A549 (cell line): Measurements from ENCODE around the gene NUAK2. TPM values are rescaled to one million over a fixed set of nuclear protein-coding genes. Genes with fewer than 3 reads are reported as not detected.

ENCODE experiments used
- ATAC-seq, 2 experiments: fragments of 200-7000 bp in 1 of 2; fragments of >200 bp in 1 of 2; cut with Nextera tagmentation in 1 of 2; cut with Tn5 transposase in 1 of 2; 3 replicates each; pipeline versions ENCODE4 v1.8.0 to v1.9.1; 2018 to 2020; ENCODE audit warnings: mild to moderate bottlenecking in 1 of 2, moderate library complexity in 1 of 2
- CTCF ChIA-PET: fragments of 300-600 bp; sonication (Branson Sonifier 250); formaldehyde crosslinking; extraction: SDS; loops from one replicate; lab custom pipeline; 2021; ENCODE audit warnings: antibody characterized with exemption, inconsistent platforms; lab: Yijun Ruan, JAX
- POLR2A ChIA-PET: fragments of 350-600 bp; formaldehyde crosslinking; extraction: SDS; loops from one replicate; lab custom pipeline; 2021; ENCODE audit warnings: antibody characterized with exemption, inconsistent platforms; lab: Yijun Ruan, JAX
- DNase-seq, 2 experiments: peaks; one replicate each; pipeline versions ENCODE4 v3.0.0 to v3.0.0-alpha.2; 2011 to 2016; ENCODE audit warnings: low read depth in 1 of 2, low spot score in 1 of 2
- FAIRE-seq: peaks from 2 replicates; lab custom pipeline; 2011; peaks lifted over from hg19 to GRCh38; lab: Jason Lieb, UNC
- H3K27ac ChIP-seq, 2 experiments: fragments of >200 bp; sonication (Bioruptor Twin); formaldehyde crosslinking; 3 replicates each; pipeline ENCODE4 v1.5.1; 2016 to 2017
- H3K4me1 ChIP-seq: fragments of >200 bp; sonication (Bioruptor Twin); formaldehyde crosslinking; 3 replicates; pipeline ENCODE4 v1.6.1; 2016
- H3K4me2 ChIP-seq: fragments of >200 bp; sonication (Bioruptor Twin); formaldehyde crosslinking; 3 replicates; pipeline ENCODE4 v1.6.1; 2016
- H3K4me3 ChIP-seq: fragments of >200 bp; sonication (Bioruptor Twin); formaldehyde crosslinking; 3 replicates; pipeline ENCODE4 v1.5.1; 2016
- H3K9me3 ChIP-seq: fragments of >200 bp; sonication (Bioruptor Twin); formaldehyde crosslinking; 3 replicates; pipeline ENCODE4 v1.6.1; 2016
- CBX2 ChIP-seq: fragments of 200-600 bp; sonication (generic); IDR thresholded peaks from 2 replicates; pipeline ENCODE4 v1.6.1; 2016; ENCODE audit warnings: low read depth, mild to moderate bottlenecking, borderline replicate concordance
- CHD4 ChIP-seq: fragments of 200-600 bp; sonication (generic); IDR thresholded peaks from 2 replicates; pipeline ENCODE4 v1.6.1; 2016; ENCODE audit warnings: antibody characterized with exemption, mild to moderate bottlenecking, borderline replicate concordance
- EHF ChIP-seq: fragments of 250-450 bp; sonication (Bioruptor Pico); IDR thresholded peaks from 2 replicates; pipeline ENCODE4 v1.5.0; 2020; ENCODE audit warnings: mild to moderate bottlenecking
- EP300 ChIP-seq, 2 experiments: fragments of >200 bp; sonication (Bioruptor Twin); formaldehyde crosslinking; IDR thresholded peaks; 2 replicates in 1 of 2; 3 replicates in 1 of 2; pipeline ENCODE4 v1.6.1; 2016 to 2017
- FOSB ChIP-seq: fragments of 250-450 bp; sonication (Bioruptor Pico); IDR thresholded peaks from 2 replicates; pipeline ENCODE4 v1.5.0; 2020; ENCODE audit warnings: mild to moderate bottlenecking, moderate library complexity
- FOSL2 ChIP-seq, 2 experiments: fragments of 450-650 bp in 1 of 2; fragments of >200 bp in 1 of 2; sonication (Bioruptor Twin) in 1 of 2; formaldehyde crosslinking; IDR thresholded peaks; 2 replicates each; pipeline versions ENCODE4 v1.5.0 to v1.6.1; 2016 to 2020; ENCODE audit warnings: mild to moderate bottlenecking in 1 of 2, moderate library complexity in 1 of 2
- GATA3 ChIP-seq: IDR thresholded peaks from 2 replicates; pipeline ENCODE4 v1.6.1; 2012; ENCODE audit warnings: borderline replicate concordance
- HEYL ChIP-seq: fragments of 250-450 bp; sonication (Bioruptor Pico); IDR thresholded peaks from 2 replicates; pipeline ENCODE4 v1.8.0; 2021; ENCODE audit warnings: mild to moderate bottlenecking, moderate library complexity
- HOXA7 ChIP-seq: fragments of 250-450 bp; sonication (Bioruptor Pico); IDR thresholded peaks from 2 replicates; pipeline ENCODE4 v1.5.0; 2020; ENCODE audit warnings: mild to moderate bottlenecking, moderate library complexity
- JUN ChIP-seq, 2 experiments: fragments of >200 bp; sonication (Bioruptor Twin); formaldehyde crosslinking; IDR thresholded peaks; 2 replicates in 1 of 2; 3 replicates in 1 of 2; pipeline ENCODE4 v1.6.1; 2016 to 2017
- JUNB ChIP-seq: fragments of >200 bp; sonication (Bioruptor Twin); formaldehyde crosslinking; IDR thresholded peaks from 2 replicates; pipeline ENCODE4 v1.6.1; 2016
- KDM1A ChIP-seq: fragments of 200-600 bp; sonication (generic); IDR thresholded peaks from 2 replicates; pipeline ENCODE4 v1.6.1; 2016; ENCODE audit warnings: low read depth, mild to moderate bottlenecking
- MAFK ChIP-seq: fragments of 450-650 bp; IDR thresholded peaks from 2 replicates; pipeline ENCODE4 v1.6.1; 2014; ENCODE audit not compliant: partially characterized antibody
- MAZ ChIP-seq: fragments of 150-350 bp; IDR thresholded peaks from 2 replicates; pipeline ENCODE4 v1.6.1; 2014; ENCODE audit warnings: antibody characterized with exemption, low read depth, low read length, borderline replicate concordance
- NFE2L2 ChIP-seq: fragments of 150-350 bp; conservative IDR thresholded peaks from 2 replicates; pipeline ENCODE4 v1.6.1; 2014; ENCODE audit warnings: low read length
- NR3C1 ChIP-seq: fragments of >200 bp; sonication (Bioruptor Twin); formaldehyde crosslinking; IDR thresholded peaks from 3 replicates; pipeline ENCODE4 v1.6.1; 2017
- PHF8 ChIP-seq: fragments of 200-600 bp; sonication (generic); IDR thresholded peaks from 2 replicates; pipeline ENCODE4 v1.6.1; 2016; ENCODE audit warnings: low read depth, mild to moderate bottlenecking, antibody characterized with exemption, moderate library complexity, borderline replicate concordance
- POLR2AphosphoS2 ChIP-seq: conservative IDR thresholded peaks from 2 replicates; pipeline ENCODE4 v1.6.1; 2012; ENCODE audit warnings: low read length, improper control_type of control experiment, inconsistent platforms
- RARB ChIP-seq: fragments of 250-450 bp; sonication (Bioruptor Pico); IDR thresholded peaks from 2 replicates; pipeline ENCODE4 v1.8.0; 2021; ENCODE audit warnings: mild to moderate bottlenecking, moderate library complexity
- RNF2 ChIP-seq: fragments of 200-600 bp; sonication (generic); IDR thresholded peaks from 2 replicates; pipeline ENCODE4 v1.6.1; 2016; ENCODE audit warnings: low read depth, mild to moderate bottlenecking, antibody characterized with exemption, moderate library complexity, borderline replicate concordance
- SREBF2 ChIP-seq: fragments of 450-650 bp; IDR thresholded peaks from 2 replicates; pipeline ENCODE4 v1.6.1; 2014; ENCODE audit warnings: mild to moderate bottlenecking, moderate library complexity
- TP53 ChIP-seq: fragments of 250-450 bp; sonication (Bioruptor Pico); IDR thresholded peaks from 2 replicates; pipeline ENCODE4 v1.5.0; 2021; ENCODE audit warnings: mild to moderate bottlenecking, moderate library complexity
- ZC3H11A ChIP-seq: fragments of 450-650 bp; IDR thresholded peaks from 2 replicates; pipeline ENCODE4 v1.6.1; 2014; ENCODE audit warnings: antibody characterized with exemption, mild to moderate bottlenecking
- ZNF302 ChIP-seq: fragments of 250-450 bp; sonication (Bioruptor Pico); IDR thresholded peaks from 2 replicates; pipeline ENCODE4 v1.9.0; 2021; ENCODE audit warnings: inconsistent platforms, mild to moderate bottlenecking, moderate library complexity
- WGBS: methylation state at CpG from one replicate; pipeline ENCODE4 v1.1.6; 2017; ENCODE audit errors: missing lambda C conversion rate; 5-methylcytosine and 5-hydroxymethylcytosine counted together
- polyA plus RNA-seq, 4 experiments: library from polyadenylated mRNA; depleted of rRNA in 3 of 4; stranded (reverse); fragments of >200 nt; fragmentation: RNase III in 1 of 4; extraction: RNeasy Plus Mini Kit Qiagen cat#74134 plus additional on column Dnase treatment in 1 of 4; gene quantifications; 2 replicates in 3 of 4; 3 replicates in 1 of 4; pipeline ENCODE4 v1.2.3, GENCODE V29; 2011 to 2017
- TF ChIP-seq, protein P1 (sequence below): IDR thresholded peaks from 2 replicates; pipeline ENCODE4 v1.6.1; 2012
- TF ChIP-seq, protein P2 (sequence below): fragments of 250-450 bp; sonication (Bioruptor Pico); IDR thresholded peaks from 2 replicates; pipeline ENCODE4 v1.5.0; 2020; ENCODE audit warnings: low read depth, mild to moderate bottlenecking, moderate library complexity
- TF ChIP-seq, protein P3 (sequence below): fragments of 150-350 bp; IDR thresholded peaks from 2 replicates; pipeline ENCODE4 v1.6.1; 2014; ENCODE audit warnings: low read depth, mild to moderate bottlenecking, low read length

The NUAK2 gene
- polyA plus RNA-seq, 2 of the 4 experiments (the other 2 are of a cell fraction), result 29.7 to 37.8 TPM

DNA sequence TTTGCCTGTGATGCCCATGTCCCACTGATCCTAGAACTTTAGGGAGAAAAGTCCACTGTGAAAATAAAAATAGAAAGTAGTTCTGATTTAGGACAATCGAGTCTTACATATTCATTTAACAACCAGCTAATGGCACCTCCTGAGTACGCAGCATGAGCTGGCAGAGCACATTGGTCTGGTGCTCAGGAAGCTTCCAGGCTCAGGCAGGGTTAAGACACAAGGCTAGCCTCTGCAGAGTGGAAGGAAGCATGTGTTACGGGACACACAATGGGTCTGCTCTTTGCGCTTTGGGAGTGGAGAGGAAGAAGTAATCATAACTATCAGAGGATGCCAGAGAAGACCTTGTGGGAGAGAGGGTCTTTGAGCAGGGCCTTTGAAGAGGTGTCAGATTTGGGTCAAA lies 39.3 kb upstream of the NUAK2 start:
- FAIRE-seq (no peak), DNase-seq (no peak), ATAC-seq (no peak)
- Histone ChIP-seq H3K27ac (no peak overlapping the region), H3K9me3 (no peaks in the 10 kb centered on the region), H3K4me2 (no peak overlapping the region), H3K4me1 (peaks cover 3% of the 10 kb centered on the region), H3K4me3 (no peak overlapping the region)
- TF ChIP-seq JUNB (no peak), RNF2 (no peak), EHF (CRISPR knock-in tag) (no peak), FOSL2 (IDR thresholded peaks at IDR 0.05) (no peak), FOSL2 (CRISPR knock-in tag; IDR thresholded peaks at IDR 0.05) (no peak), POLR2AphosphoS2 (no peak), PHF8 (no peak), GATA3 (no peak), JUN (IDR thresholded peaks at IDR 0.05) (no peak), HOXA7 (CRISPR knock-in tag) (no peak), CBX2 (no peak), KDM1A (no peak), NR3C1 (no peak), CHD4 (no peak)
- TF ChIP-seq, protein P1, sequence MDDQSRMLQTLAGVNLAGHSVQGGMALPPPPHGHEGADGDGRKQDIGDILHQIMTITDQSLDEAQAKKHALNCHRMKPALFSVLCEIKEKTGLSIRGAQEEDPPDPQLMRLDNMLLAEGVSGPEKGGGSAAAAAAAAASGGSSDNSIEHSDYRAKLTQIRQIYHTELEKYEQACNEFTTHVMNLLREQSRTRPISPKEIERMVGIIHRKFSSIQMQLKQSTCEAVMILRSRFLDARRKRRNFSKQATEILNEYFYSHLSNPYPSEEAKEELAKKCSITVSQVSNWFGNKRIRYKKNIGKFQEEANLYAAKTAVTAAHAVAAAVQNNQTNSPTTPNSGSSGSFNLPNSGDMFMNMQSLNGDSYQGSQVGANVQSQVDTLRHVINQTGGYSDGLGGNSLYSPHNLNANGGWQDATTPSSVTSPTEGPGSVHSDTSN, result no peak
- WGBS, result 70% methylated on average over 4 of the region's 4 CpGs
- ChIA-PET CTCF (interaction anchor here (1.3 to 9.9 kb wide), 5 partner anchors 25 to 163 kb away, joined by 3 to 117 read pairs (median 5); no protein-coding TSS in a partner anchor), POLR2A (no interaction called here)

- H3K4me2 ChIP-seq, result no peak overlapping the region
- no peak for DNase-seq
- 77% methylated on average over 11 of the region's 11 CpGs for WGBS
- no peak for FAIRE-seq
- no peak overlapping the region for H3K27ac ChIP-seq
- H3K4me3 ChIP-seq, result no peak overlapping the region
- ATAC-seq, result no peak
- POLR2A ChIA-PET, result no interaction called here
- CTCF ChIA-PET, result interaction anchor here (0.8 to 9.9 kb wide), 7 partner anchors 24 to 169 kb away, joined by 3 to 117 read pairs (median 5); no protein-coding TSS in a partner anchor
- TF ChIP-seq, protein P2, sequence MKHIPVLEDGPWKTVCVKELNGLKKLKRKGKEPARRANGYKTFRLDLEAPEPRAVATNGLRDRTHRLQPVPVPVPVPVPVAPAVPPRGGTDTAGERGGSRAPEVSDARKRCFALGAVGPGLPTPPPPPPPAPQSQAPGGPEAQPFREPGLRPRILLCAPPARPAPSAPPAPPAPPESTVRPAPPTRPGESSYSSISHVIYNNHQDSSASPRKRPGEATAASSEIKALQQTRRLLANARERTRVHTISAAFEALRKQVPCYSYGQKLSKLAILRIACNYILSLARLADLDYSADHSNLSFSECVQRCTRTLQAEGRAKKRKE (CRISPR knock-in tag), result no peak
- TF ChIP-seq NR3C1, result no peak
- no peak for TF ChIP-seq HEYL (CRISPR knock-in tag)
- TF ChIP-seq NFE2L2, result no peak
- TF ChIP-seq RARB (CRISPR knock-in tag), result no peak
- TF ChIP-seq TP53 (CRISPR knock-in tag), result no peak
- TF ChIP-seq CHD4, result no peak
- no peak for TF ChIP-seq FOSB (CRISPR knock-in tag)
- TF ChIP-seq GATA3, result no peak
- no peak for TF ChIP-seq EP300 (IDR thresholded peaks at IDR 0.05)
- H3K4me1 ChIP-seq, result 0 out of 3 replicates have a peak, but pooled peaks cover 5% of the 10 kb centered on the region
- no peaks in the 10 kb centered on the region for H3K9me3 ChIP-seq
Observed at GRCh38 chr1:205359771-205360565, 38.4 kb upstream of the NUAK2 start.

DNA sequence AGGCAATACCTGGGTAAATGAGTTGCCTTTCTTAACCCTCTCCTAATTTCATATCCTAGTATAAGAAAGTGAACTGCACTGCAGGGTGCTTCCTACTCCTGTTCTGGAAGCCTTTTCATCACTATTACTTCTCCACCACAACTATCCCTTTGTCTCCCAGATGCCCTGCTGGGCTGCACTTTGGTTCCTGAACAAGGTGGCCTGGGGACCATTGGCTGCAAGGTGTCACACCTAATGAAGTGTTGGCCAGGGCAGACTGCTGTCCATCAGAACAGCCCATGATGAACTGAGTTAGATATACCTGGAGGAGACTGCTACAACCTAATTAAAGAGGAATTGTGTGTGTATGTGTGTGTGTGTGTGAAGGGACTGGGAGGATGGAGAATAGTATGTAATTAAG lies 37.0 kb upstream of the NUAK2 start:
- H3K4me2 ChIP-seq, result no peak overlapping the region
- CTCF ChIA-PET, result interaction anchor here (9.9 to 67.1 kb wide), 2 partner anchors 69 to 166 kb away, joined by 117 to 3627 read pairs; partner anchors contain the start of gene NUAK2
- H3K9me3 ChIP-seq, result no peaks in the 10 kb centered on the region
- no peak for DNase-seq
- TF ChIP-seq HEYL (CRISPR knock-in tag) (no peak), ZNF302 (no peak), HOXA7 (CRISPR knock-in tag) (no peak), MAFK (no peak), ZC3H11A (no peak), CHD4 (no peak), MAZ (no peak), SREBF2 (no peak)
- TF ChIP-seq, protein P1, result no peak
- TF ChIP-seq, protein P3, sequence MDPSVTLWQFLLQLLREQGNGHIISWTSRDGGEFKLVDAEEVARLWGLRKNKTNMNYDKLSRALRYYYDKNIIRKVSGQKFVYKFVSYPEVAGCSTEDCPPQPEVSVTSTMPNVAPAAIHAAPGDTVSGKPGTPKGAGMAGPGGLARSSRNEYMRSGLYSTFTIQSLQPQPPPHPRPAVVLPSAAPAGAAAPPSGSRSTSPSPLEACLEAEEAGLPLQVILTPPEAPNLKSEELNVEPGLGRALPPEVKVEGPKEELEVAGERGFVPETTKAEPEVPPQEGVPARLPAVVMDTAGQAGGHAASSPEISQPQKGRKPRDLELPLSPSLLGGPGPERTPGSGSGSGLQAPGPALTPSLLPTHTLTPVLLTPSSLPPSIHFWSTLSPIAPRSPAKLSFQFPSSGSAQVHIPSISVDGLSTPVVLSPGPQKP, result no peak
- FAIRE-seq, result no peak
- no peak overlapping the region for H3K4me3 ChIP-seq
- peaks cover 17% of the 10 kb centered on the region; the same call in 1 of the 3 replicates for H3K4me1 ChIP-seq
- H3K27ac ChIP-seq, result no peak overlapping the region
- POLR2A ChIA-PET, result no interaction called here
- no peak for ATAC-seq
